Heart left ventricle (tissue), 16 donors: Measurements from ENCODE around the gene TMEM9. TPM values are rescaled to one million over a fixed set of nuclear protein-coding genes. Genes with fewer than 3 reads are reported as not detected.

Source experiments
- ATAC-seq, 4 donors: fragments of 200-7000 bp; cut with Tn5 transposase; one replicate each; pipeline ENCODE4 v1.9.1; 2020 to 2022; ENCODE audit warnings: moderate library complexity in 4 of 4, mild to moderate bottlenecking in 3 of 4, moderate number of reproducible peaks in 1 of 4
- DNase-seq, 5 donors: peaks; one replicate each; pipeline ENCODE4 v3.0.0-alpha.2; 2020
- H3K27ac ChIP-seq, 12 donors: fragments of 200-600 bp; sonication (generic) in 4 of 12; one replicate each; pipeline versions ENCODE4 v1.5.0 to v1.8.0; 2016 to 2022; ENCODE audit warnings: mild to moderate bottlenecking in 2 of 12
- H3K27me3 ChIP-seq, 9 donors: fragments of 200-600 bp; sonication (generic) in 2 of 9; one replicate each; pipeline versions ENCODE4 v1.5.1 to v1.8.0; 2016 to 2022; ENCODE audit warnings: mild to moderate bottlenecking in 3 of 9
- H3K36me3 ChIP-seq, 9 donors: fragments of 200-600 bp; sonication (generic) in 2 of 9; one replicate each; pipeline versions ENCODE4 v1.5.0 to v1.8.0; 2018 to 2022; ENCODE audit warnings: mild to moderate bottlenecking in 2 of 9
- H3K4me1 ChIP-seq, 12 donors: fragments of 200-600 bp; sonication (generic) in 4 of 12; one replicate each; pipeline versions ENCODE4 v1.5.0 to v1.8.0; 2016 to 2022; ENCODE audit warnings: mild to moderate bottlenecking in 3 of 12
- H3K4me3 ChIP-seq, 12 donors: fragments of 200-600 bp; sonication (generic) in 4 of 12; one replicate each; pipeline versions ENCODE4 v1.5.0 to v1.8.0; 2017 to 2022; ENCODE audit warnings: mild to moderate bottlenecking in 9 of 12, moderate library complexity in 4 of 12
- H3K9me3 ChIP-seq, 12 donors: fragments of 200-600 bp; sonication (generic) in 4 of 12; one replicate each; pipeline versions ENCODE4 v1.5.0 to v1.8.0; 2016 to 2022; ENCODE audit warnings: mild to moderate bottlenecking in 1 of 12
- CTCF ChIP-seq, 12 donors: fragments of 200-600 bp; sonication (generic) in 4 of 12; IDR thresholded peaks; one replicate each; pipeline versions ENCODE4 v1.5.0 to v1.8.0; 2018 to 2022; ENCODE audit warnings: antibody characterized with exemption in 12 of 12, mild to moderate bottlenecking in 5 of 12
- POLR2A ChIP-seq, 2 donors: fragments of 450-650 bp; IDR thresholded peaks; one replicate each; pipeline ENCODE4 v1.6.1; 2017; ENCODE audit warnings: antibody characterized with exemption in 2 of 2, mild to moderate bottlenecking in 2 of 2, moderate library complexity in 2 of 2
- WGBS, 4 donors: extraction: QIAGEN DNeasy Blood & Tissue Kit in 2 of 4; methylation state at CpG; one replicate each; pipeline versions ENCODE4 v1.1.5 to v1.1.7; 2013 to 2018; 5-methylcytosine and 5-hydroxymethylcytosine counted together
- intact Hi-C, 10 donors: fragments of 100-400 bp; cut with DNase I; formaldehyde crosslinking; loops; one replicate each; pipeline versions ENCODE4 v1.11.1 to v1.14.2; 2022
- polyA plus RNA-seq, 2 donors: library from polyadenylated mRNA; stranded (reverse); fragments of 200-250 nt; gene quantifications; one replicate each; pipeline ENCODE4 v1.2.3, GENCODE V29; 2013
- total RNA-seq, 9 donors: library from RNA; depleted of rRNA in 2 of 9; stranded (reverse); fragments of >200 nt in 2 of 9; fragmentation: NEBNext Ultra II Directional in 3 of 9; extraction: Animal tissue kit (Norgen Biotek cat#: 25700) in 3 of 9; gene quantifications; one replicate each; pipeline versions ENCODE4 v1.1.0 to v1.2.4, GENCODE V29; 2016 to 2023
- donor health status: ischemic (EF 13 %, LVEDD 7.1; RV severe dilation, severe dysfunction).
- donor health status: healthy with polysubstance abuse.
- donor health status: DM: no; HTN: yes; CAD: no.
- donor health status: DM: no; HTN: no; CAD: no.
- donor health status: ischemic (EF 25% LVEDD 6.9; RV normal size, moderate dysfunction).
- donor health status: ischemic (EF 25% LVEDD 5.7; RV mildly dilated, moderate dysfunction).
- donor health status: healthy.
- donor health status: DM: yes; HTN: yes; CAD: no.
- donor health status: ischemic (EF 35%, LVEDD 5.7; RV mildly dilated, moderate dysfunction).
- donor health status: nonischemic (EF 11% LVEDD 7.7; RV severe dilation, severe dysfunction).
- donor health status: DM: yes; HTN: yes; CAD: no.
- donor health status: PGD.
- donor health status: ischemic (EF 29% LVEDD 5.4; RV normal size, mild dysfunction).
- donor health status: nonischemic (EF 23%, LVEDD 6.1; RV moderate dilation, normal function).

Gene TMEM9
- total and polyA plus RNA-seq, 11 donors, result 22.4 to 42.9 (median 29.3) TPM

- 95 to 98% (median 95%) methylated on average over 9 of the region's 9 CpGs for WGBS, 4 donors
- ATAC-seq (no peak), DNase-seq (peak in 1 of 5 donors; percentile 47)
- intact Hi-C loops, result no loop called here
- H3K36me3 ChIP-seq, result no peaks in the 10 kb centered on the region
- no peak overlapping the region for H3K4me3 ChIP-seq
- H3K27ac ChIP-seq, result no peak overlapping the region
- H3K27me3 ChIP-seq, result peaks cover 0 to 10% (median 0%) of the 10 kb centered on the region in 9 donors
- H3K4me1 ChIP-seq, result no peaks in the 10 kb centered on the region
- no peaks in the 10 kb centered on the region for H3K9me3 ChIP-seq
- no peak for TF ChIP-seq CTCF (IDR thresholded peaks at IDR 0.05)
- TF ChIP-seq POLR2A (IDR thresholded peaks at IDR 0.05), result no peak
Observed at GRCh38 chr1:201128476-201128875, 25.8 kb downstream of the TMEM9 start.

- DNase-seq, result no peak
- peaks cover 0 to 10% (median 0%) of the 10 kb centered on the region in 9 donors for H3K27me3 ChIP-seq
- no peaks in the 10 kb centered on the region for H3K4me1 ChIP-seq
- 86 to 91% (median 90%) methylated on average over 13 to 17 of the region's 17 CpGs for WGBS, 4 donors
- H3K27ac ChIP-seq, result no peak overlapping the region
- ATAC-seq, result no peak
- no peaks in the 10 kb centered on the region for H3K36me3 ChIP-seq
- intact Hi-C loops, result no loop called here
- H3K9me3 ChIP-seq, result no peaks in the 10 kb centered on the region
- TF ChIP-seq POLR2A (IDR thresholded peaks at IDR 0.05) (no peak), CTCF (IDR thresholded peaks at IDR 0.05) (no peak)
- no peak overlapping the region for H3K4me3 ChIP-seq
Observed at GRCh38 chr1:201127755-201128455, 26.4 kb downstream of the TMEM9 start.

GRCh38 chr1:201126832-201127754 lies 27.2 kb downstream of the TMEM9 start, which contains the start of gene ASCL5:
Gene ASCL5, minus strand, starts transcription at chr1:201127184. Its CDS starts 11,812 bp downstream, at chr1:201115372.
- H3K9me3 ChIP-seq, result no peaks in the 10 kb centered on the region
- DNase-seq (no peak), ATAC-seq (peak in 1 of 4 donors; percentile 9)
- peaks cover 0 to 16% (median 0%) of the 10 kb centered on the region in 9 donors for H3K27me3 ChIP-seq
- H3K36me3 ChIP-seq, result no peaks in the 10 kb centered on the region
- H3K4me1 ChIP-seq, result no peaks in the 10 kb centered on the region
- 77 to 83% (median 79%) methylated on average over 21 to 24 of the region's 24 CpGs for WGBS, 4 donors
- no peak for TF ChIP-seq CTCF (IDR thresholded peaks at IDR 0.05)
- TF ChIP-seq POLR2A (IDR thresholded peaks at IDR 0.05), result no peak
- intact Hi-C loops, result no loop called here
- H3K4me3 ChIP-seq, result no peak within 1 kb of the TSS
- no peak within 1 kb of the TSS for H3K27ac ChIP-seq

GRCh38 chr1:201126463-201126831 lies 27.8 kb downstream of the TMEM9 start:
- H3K9me3 ChIP-seq, result no peaks in the 10 kb centered on the region
- no peaks in the 10 kb centered on the region for H3K36me3 ChIP-seq
- ATAC-seq, result no peak
- no peaks in the 10 kb centered on the region for H3K4me1 ChIP-seq
- no peak overlapping the region for H3K27ac ChIP-seq
- H3K4me3 ChIP-seq, result no peak overlapping the region
- TF ChIP-seq POLR2A (IDR thresholded peaks at IDR 0.05), result no peak
- no peak for TF ChIP-seq CTCF (IDR thresholded peaks at IDR 0.05)
- WGBS, 4 donors, result 65 to 85% (median 78%) methylated on average over 3 of the region's 3 CpGs
- intact Hi-C loops, result no loop called here
- peaks cover 0 to 23% (median 0%) of the 10 kb centered on the region in 9 donors for H3K27me3 ChIP-seq
- no peak for DNase-seq
